Uterus (tissue), 4 donors: Measurements from ENCODE around the gene RNASEL. TPM values are rescaled to one million over a fixed set of nuclear protein-coding genes. Genes with fewer than 3 reads are reported as not detected.

Source experiments
- DNase-seq, 2 donors: peaks; one replicate each; pipeline ENCODE4 v3.0.0-alpha.2; 2019 to 2020
- H3K27ac ChIP-seq, 2 donors: fragments of 200-600 bp; sonication (generic); 1 replicate in 1 of 2; 2 replicates in 1 of 2; pipeline ENCODE4 v1.5.1; 2016 to 2018
- H3K27me3 ChIP-seq, 2 donors: fragments of 200-600 bp; sonication (generic); one replicate each; pipeline ENCODE4 v1.5.1; 2018 to 2019; ENCODE audit warnings: control low read depth in 1 of 2
- H3K36me3 ChIP-seq, 2 donors: fragments of 200-600 bp; sonication (generic); one replicate each; pipeline ENCODE4 v1.5.1; 2019; ENCODE audit warnings: control low read depth in 1 of 2
- H3K4me1 ChIP-seq, 2 donors: fragments of 200-600 bp; sonication (generic); one replicate each; pipeline ENCODE4 v1.5.1; 2018 to 2019; ENCODE audit warnings: control low read depth in 1 of 2
- H3K4me3 ChIP-seq, 2 donors: fragments of 200-600 bp; sonication (generic); 1 replicate in 1 of 2; 2 replicates in 1 of 2; pipeline ENCODE4 v1.5.1; 2018 to 2019; ENCODE audit warnings: mild to moderate bottlenecking in 1 of 2
- H3K9me3 ChIP-seq, 2 donors: fragments of 200-600 bp; sonication (generic); one replicate each; pipeline ENCODE4 v1.5.1; 2019; ENCODE audit warnings: control low read depth in 1 of 2
- CTCF ChIP-seq, 4 experiments: fragments of 200-600 bp in 2 of 4; fragments of 450-650 bp in 2 of 4; sonication (generic) in 2 of 4; IDR thresholded peaks; one replicate each; pipeline ENCODE4 v1.5.1; 2016 to 2019; ENCODE audit warnings: antibody characterized with exemption in 4 of 4, mild to moderate bottlenecking in 2 of 4, moderate library complexity in 1 of 4
- POLR2A ChIP-seq, 2 donors: fragments of 450-650 bp; IDR thresholded peaks; one replicate each; pipeline ENCODE4 v1.6.1; 2016; ENCODE audit warnings: antibody characterized with exemption in 2 of 2, mild to moderate bottlenecking in 1 of 2, moderate library complexity in 1 of 2
- intact Hi-C: fragments of 100-400 bp; cut with DNase I; formaldehyde crosslinking; loops from one replicate; pipeline ENCODE4 v1.15.1; 2023; ENCODE audit warnings: low total_unique reads
- total RNA-seq, 4 donors: library from RNA; depleted of rRNA in 3 of 4; stranded (reverse); fragments of >200 nt in 3 of 4; gene quantifications; one replicate each; pipeline versions ENCODE4 v1.1.0 to v1.2.4, GENCODE V29; 2014 to 2023
- donor health status: DM: yes; HTN: yes; CAD: no.

Gene RNASEL
- total RNA-seq, 4 donors from 2014 or later: 4.1 to 13.4 (median 6.9) TPM

GRCh38 chr1:182626527-182626926 lies 37.5 kb upstream of the RNASEL start:
- no peak for DNase-seq
- TF ChIP-seq CTCF (IDR thresholded peaks at IDR 0.05): no peak
- TF ChIP-seq POLR2A (IDR thresholded peaks at IDR 0.05): no peak
- no peak overlapping the region for H3K4me3 ChIP-seq
- no peaks in the 10 kb centered on the region for H3K4me1 ChIP-seq
- intact Hi-C loops: no loop called here
- no peaks in the 10 kb centered on the region for H3K36me3 ChIP-seq
- no peaks in the 10 kb centered on the region for H3K27me3 ChIP-seq
- no peak overlapping the region for H3K27ac ChIP-seq
- no peaks in the 10 kb centered on the region for H3K9me3 ChIP-seq

GRCh38 chr1:182625719-182626504 lies 36.9 kb upstream of the RNASEL start:
- Histone ChIP-seq H3K9me3 (no peaks in the 10 kb centered on the region), H3K4me3 (no peak overlapping the region), H3K36me3 (no peaks in the 10 kb centered on the region), H3K27ac (no peak overlapping the region), H3K27me3 (no peaks in the 10 kb centered on the region), H3K4me1 (no peaks in the 10 kb centered on the region)
- TF ChIP-seq POLR2A (IDR thresholded peaks at IDR 0.05) (no peak), CTCF (IDR thresholded peaks at IDR 0.05) (no peak)
- intact Hi-C loops: no loop called here
- DNase-seq: no peak

GRCh38 chr1:182625024-182625423 lies 36.0 kb upstream of the RNASEL start:
- H3K4me3 ChIP-seq: no peak overlapping the region
- H3K4me1 ChIP-seq: no peaks in the 10 kb centered on the region
- TF ChIP-seq CTCF (IDR thresholded peaks at IDR 0.05) (no peak), POLR2A (IDR thresholded peaks at IDR 0.05) (no peak)
- intact Hi-C loops: no loop called here
- H3K27ac ChIP-seq: no peak overlapping the region
- H3K9me3 ChIP-seq: no peaks in the 10 kb centered on the region
- H3K36me3 ChIP-seq: no peaks in the 10 kb centered on the region
- no peak for DNase-seq
- no peaks in the 10 kb centered on the region for H3K27me3 ChIP-seq

GRCh38 chr1:182624577-182624976 lies 35.5 kb upstream of the RNASEL start:
- Histone ChIP-seq H3K9me3 (no peaks in the 10 kb centered on the region), H3K4me3 (no peak overlapping the region), H3K27me3 (no peaks in the 10 kb centered on the region), H3K4me1 (no peaks in the 10 kb centered on the region), H3K27ac (no peak overlapping the region), H3K36me3 (no peaks in the 10 kb centered on the region)
- no peak for TF ChIP-seq CTCF (IDR thresholded peaks at IDR 0.05)
- no peak for TF ChIP-seq POLR2A (IDR thresholded peaks at IDR 0.05)
- DNase-seq: no peak
- intact Hi-C loops: no loop called here

- TF ChIP-seq CTCF (IDR thresholded peaks at IDR 0.05) (no peak), POLR2A (IDR thresholded peaks at IDR 0.05) (no peak)
- intact Hi-C loops: no loop called here
- H3K4me1 ChIP-seq: no peaks in the 10 kb centered on the region
- no peak for DNase-seq
- no peak overlapping the region for H3K27ac ChIP-seq
- no peaks in the 10 kb centered on the region for H3K36me3 ChIP-seq
- H3K9me3 ChIP-seq: no peaks in the 10 kb centered on the region
- no peaks in the 10 kb centered on the region for H3K27me3 ChIP-seq
- no peak overlapping the region for H3K4me3 ChIP-seq
These were observed 34.0 kb upstream of the RNASEL start for GRCh38 chr1:182622901-182623528.
